Astrocyte of the spinal cord (primary cell): ENCODE data around the gene JRKL.
"Not testable (repeated sequence)": the region's sequence is repeated elsewhere in the genome, so short reads cannot be mapped to it uniquely, and the experiment has no call there.

Source experiments
- DNase-seq: peaks from one replicate; pipeline ENCODE4 v3.0.0; 2011; ENCODE audit warnings: low read depth, low spot score
- H3K4me3 ChIP-seq: 2 replicates; pipeline ENCODE4 v1.5.1; 2011; ENCODE audit warnings: low read depth, mild to moderate bottlenecking, low read length, moderate library complexity
- in situ Hi-C: cut with HindIII; loops from 2 replicates; pipeline ENCODE4 v1.10.0; 2017; ENCODE audit warnings: low sequenced_read_pairs
- TF ChIP-seq, protein P1 (sequence below): IDR thresholded peaks from 2 replicates; pipeline ENCODE4 v1.5.1; 2012; ENCODE audit warnings: low read depth, mild to moderate bottlenecking, low read length, inconsistent platforms

Gene JRKL

GRCh38 chr11:96412761-96413381 lies 23.1 kb downstream of the JRKL start:
- TF ChIP-seq, protein P1, sequence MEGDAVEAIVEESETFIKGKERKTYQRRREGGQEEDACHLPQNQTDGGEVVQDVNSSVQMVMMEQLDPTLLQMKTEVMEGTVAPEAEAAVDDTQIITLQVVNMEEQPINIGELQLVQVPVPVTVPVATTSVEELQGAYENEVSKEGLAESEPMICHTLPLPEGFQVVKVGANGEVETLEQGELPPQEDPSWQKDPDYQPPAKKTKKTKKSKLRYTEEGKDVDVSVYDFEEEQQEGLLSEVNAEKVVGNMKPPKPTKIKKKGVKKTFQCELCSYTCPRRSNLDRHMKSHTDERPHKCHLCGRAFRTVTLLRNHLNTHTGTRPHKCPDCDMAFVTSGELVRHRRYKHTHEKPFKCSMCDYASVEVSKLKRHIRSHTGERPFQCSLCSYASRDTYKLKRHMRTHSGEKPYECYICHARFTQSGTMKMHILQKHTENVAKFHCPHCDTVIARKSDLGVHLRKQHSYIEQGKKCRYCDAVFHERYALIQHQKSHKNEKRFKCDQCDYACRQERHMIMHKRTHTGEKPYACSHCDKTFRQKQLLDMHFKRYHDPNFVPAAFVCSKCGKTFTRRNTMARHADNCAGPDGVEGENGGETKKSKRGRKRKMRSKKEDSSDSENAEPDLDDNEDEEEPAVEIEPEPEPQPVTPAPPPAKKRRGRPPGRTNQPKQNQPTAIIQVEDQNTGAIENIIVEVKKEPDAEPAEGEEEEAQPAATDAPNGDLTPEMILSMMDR, result no peak
- in situ Hi-C loops, result no loop called here
- H3K4me3 ChIP-seq, result no peak overlapping the region

GRCh38 chr11:96413408-96413807 lies 23.6 kb downstream of the JRKL start:
- TF ChIP-seq, protein P1, result no peak
- H3K4me3 ChIP-seq, result no peak overlapping the region
- in situ Hi-C loops, result no loop called here
- DNase-seq, result no peak

More at GRCh38 chr11:96412761-96413381, 23.1 kb downstream of the JRKL start:
- DNase-seq, result no peak

DNA sequence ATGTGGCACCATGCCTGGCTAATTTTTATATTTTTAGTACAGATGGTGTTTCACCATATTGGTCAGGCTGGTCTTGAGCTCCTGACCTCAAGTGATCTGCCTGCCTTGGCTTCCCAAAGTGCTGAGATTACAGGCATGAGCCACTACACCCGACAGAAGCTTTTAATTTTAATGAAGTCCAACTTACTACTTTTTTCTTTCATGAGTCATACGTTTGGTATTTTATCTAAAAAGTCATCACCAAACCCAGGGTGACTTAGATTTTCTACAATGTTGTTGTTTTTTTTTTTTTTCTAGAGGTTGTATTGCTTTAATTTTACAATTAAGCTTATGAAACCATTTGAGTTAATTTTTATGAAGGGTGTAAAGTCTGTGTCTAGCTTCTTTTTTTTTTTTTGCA lies 34.9 kb downstream of the JRKL start:
- H3K4me3 ChIP-seq, result no peak overlapping the region
- DNase-seq, result peak; percentile 44
- in situ Hi-C loops, result no loop called here
- TF ChIP-seq, protein P1, result no peak

DNA sequence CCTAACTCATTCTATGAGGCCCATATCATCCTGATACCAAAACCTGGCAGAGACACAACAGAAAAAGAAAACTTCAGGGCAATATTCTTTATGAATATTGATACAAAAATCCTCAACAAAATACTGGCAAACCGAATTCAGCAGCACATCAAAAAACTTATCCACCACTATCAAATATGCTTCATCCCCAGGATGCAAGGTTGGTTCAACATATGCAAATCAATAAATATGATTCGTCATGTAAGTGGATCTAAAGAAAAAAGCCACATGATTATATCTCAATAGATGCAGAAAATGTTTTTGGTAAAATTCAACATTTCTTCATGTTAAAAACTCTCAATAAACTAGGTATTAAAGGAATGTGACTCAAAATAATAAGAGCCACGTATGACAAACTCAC lies 40.9 kb downstream of the JRKL start:
- DNase-seq, result no peak
- in situ Hi-C loops, result no loop called here
- no peak overlapping the region for H3K4me3 ChIP-seq
- TF ChIP-seq, protein P1, result no peak

DNA sequence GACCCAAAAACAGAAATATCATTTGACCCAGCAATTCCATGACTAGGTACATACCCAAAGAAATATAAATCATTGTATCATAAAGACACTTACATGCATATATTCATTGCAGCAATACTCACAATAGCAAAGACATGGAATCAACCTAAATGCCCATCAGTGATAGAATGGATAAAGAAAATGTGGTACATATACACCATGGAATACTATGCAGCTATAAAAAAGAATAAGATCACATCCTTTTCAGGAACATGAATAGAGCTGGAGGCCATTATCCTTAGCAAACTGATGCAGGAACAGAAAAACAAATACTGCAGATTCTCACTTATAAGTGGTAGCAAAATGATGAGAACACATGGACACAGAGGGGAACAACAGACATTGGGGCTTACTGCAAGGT lies 42.8 kb downstream of the JRKL start:
- in situ Hi-C loops, H3K4me3 ChIP-seq, DNase-seq: not testable (repeated sequence)
